Measurements from ENCODE around the gene OR2Y1.

DNA sequence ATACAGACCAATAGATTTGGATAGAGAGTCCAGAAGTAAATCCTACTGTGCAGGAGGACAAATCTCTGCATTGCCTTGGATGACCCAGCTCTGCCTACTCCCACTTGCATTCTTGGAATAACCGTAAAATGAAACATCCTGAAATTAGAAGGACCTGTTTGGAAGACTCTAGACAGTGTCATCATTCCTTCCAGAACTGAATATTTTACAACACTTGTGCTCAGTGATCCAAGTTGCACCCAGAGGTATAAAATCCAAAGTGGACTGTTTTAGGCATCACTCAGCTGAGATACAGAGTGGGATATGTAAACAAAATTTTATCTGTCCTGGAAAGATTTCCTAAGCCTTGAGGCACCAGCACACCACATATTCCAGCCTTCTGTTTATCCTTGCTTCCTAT is 43.7 kb downstream of the OR2Y1 start:
- TF ChIP-seq YY1 (IDR thresholded peaks at IDR 0.05; ENCODE audit: insufficient read depth, insufficient read length) (no peak), ZNF274 (IDR thresholded peaks at IDR 0.05; ENCODE audit: low read depth, low read length) (no peak), SUZ12 (IDR thresholded peaks at IDR 0.05; ENCODE audit: extremely low read depth, insufficient read depth, insufficient read length) (no peak)
